ENCODE measurements around the gene PRPF40B. TPM values are rescaled to one million over a fixed set of nuclear protein-coding genes. Genes with fewer than 3 reads are reported as not detected.

The PRPF40B gene
- total RNA-seq, 1 donor: 10.5 TPM

GRCh38 chr12:49645146-49646039, 22.0 kb downstream of the PRPF40B start:
- no peak overlapping the region for H3K4me3 ChIP-seq (ENCODE audit: low read depth, low read length)
- no peak for TF ChIP-seq CTCF (IDR thresholded peaks at IDR 0.05; ENCODE audit: insufficient read depth, low read length)
- DNase-seq (ENCODE audit: low read depth): no peak

- DNase-seq (ENCODE audit: low read depth): no peak
- no peak overlapping the region for H3K4me3 ChIP-seq (ENCODE audit: low read depth, low read length)
- no peak for TF ChIP-seq CTCF (IDR thresholded peaks at IDR 0.05; ENCODE audit: insufficient read depth, low read length)
These were observed 23.0 kb downstream of the PRPF40B start for GRCh38 chr12:49646331-49646830.

DNA sequence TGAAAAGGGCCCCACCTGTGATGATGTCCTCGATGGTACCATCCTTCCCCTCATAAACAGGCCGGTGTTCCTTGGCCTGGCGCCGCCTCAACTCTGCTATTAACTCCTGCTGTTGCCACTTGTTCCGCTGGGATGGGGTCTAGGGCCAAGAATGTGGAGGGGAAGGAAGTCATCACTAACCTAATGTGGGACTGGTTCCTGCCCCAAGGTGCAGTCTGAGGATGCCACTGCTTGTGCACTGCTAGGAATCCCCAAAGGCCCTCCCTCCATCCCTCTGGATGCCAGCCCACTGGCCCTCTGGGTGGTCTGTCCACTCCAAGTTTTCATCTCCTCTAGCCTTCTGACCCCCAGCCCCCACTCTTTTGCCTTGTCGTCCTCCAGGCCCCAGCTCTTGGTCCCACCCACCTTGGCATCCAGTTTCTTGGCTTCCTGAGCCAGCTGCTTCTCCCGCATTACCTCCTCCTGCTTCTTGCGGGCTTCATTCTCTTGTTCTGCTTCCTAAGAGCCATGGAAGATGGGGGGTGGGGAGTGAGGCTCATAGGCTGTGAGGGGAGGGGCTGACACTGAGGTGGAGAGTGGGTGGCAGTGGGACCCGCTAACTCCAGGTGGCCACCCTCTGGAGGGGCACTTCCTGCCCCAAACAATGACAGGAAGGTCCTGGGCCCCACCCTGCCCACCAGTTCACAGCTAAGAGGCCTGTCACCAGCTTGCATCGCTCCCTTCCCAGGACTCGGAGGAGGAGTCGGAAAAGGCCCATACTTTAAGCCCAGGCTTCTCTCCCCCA, 23.7 kb downstream of the PRPF40B start:
- TF ChIP-seq CTCF (IDR thresholded peaks at IDR 0.05; ENCODE audit: insufficient read depth, low read length): no peak
- peak; percentile 18 for DNase-seq (ENCODE audit: low read depth)
- H3K4me3 ChIP-seq (ENCODE audit: low read depth, low read length): no peak overlapping the region

GRCh38 chr12:49647827-49648711, 24.7 kb downstream of the PRPF40B start:
- DNase-seq (ENCODE audit: low read depth): no peak
- TF ChIP-seq CTCF (IDR thresholded peaks at IDR 0.05; ENCODE audit: insufficient read depth, low read length): no peak
- no peak overlapping the region for H3K4me3 ChIP-seq (ENCODE audit: low read depth, low read length)

DNA sequence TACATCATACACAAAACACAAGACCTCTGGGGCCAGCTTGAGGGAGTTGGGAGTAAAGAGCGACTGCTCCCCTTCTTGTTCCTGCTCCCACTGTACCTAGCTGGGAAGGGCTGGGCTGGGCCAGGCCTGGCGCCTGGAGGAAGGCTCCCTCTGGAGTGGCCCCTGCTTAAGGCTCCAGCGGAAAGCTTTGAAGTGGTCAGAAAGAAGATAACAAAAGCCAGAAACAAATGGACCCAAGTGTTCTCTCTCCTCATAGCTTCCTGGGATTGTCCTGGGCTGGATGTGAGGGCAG, 25.3 kb downstream of the PRPF40B start:
- no peak for DNase-seq (ENCODE audit: low read depth)
- TF ChIP-seq CTCF (IDR thresholded peaks at IDR 0.05; ENCODE audit: insufficient read depth, low read length): no peak
- H3K4me3 ChIP-seq (ENCODE audit: low read depth, low read length): no peak overlapping the region

GRCh38 chr12:49649445-49649844, 26.1 kb downstream of the PRPF40B start:
- no peak for DNase-seq (ENCODE audit: low read depth)
- no peak overlapping the region for H3K4me3 ChIP-seq (ENCODE audit: low read depth, low read length)
- no peak for TF ChIP-seq CTCF (IDR thresholded peaks at IDR 0.05; ENCODE audit: insufficient read depth, low read length)

Measured in fibroblast of the aortic adventitia (primary cell).